Left colon (tissue), 2 donors: ENCODE data around the gene HAPLN3. TPM values are rescaled to one million over a fixed set of nuclear protein-coding genes. Genes with fewer than 3 reads are reported as not detected.

Source experiments
- ATAC-seq: fragments of 200-7000 bp; cut with Tn5 transposase; one replicate; pipeline ENCODE4 v1.9.1; 2020; ENCODE audit warnings: mild to moderate bottlenecking, moderate library complexity
- DNase-seq, 2 donors: peaks; one replicate each; pipeline ENCODE4 v3.0.0-alpha.2; 2020
- intact Hi-C, 2 donors: fragments of 100-400 bp; cut with DNase I in 1 of 2; cut with micrococcal nuclease in 1 of 2; formaldehyde crosslinking; loops; one replicate each; pipeline versions ENCODE4 v1.11.2 to v1.14.0; 2022; cut with DNase I, micrococcal nuclease
- total RNA-seq, 2 donors: library from RNA; stranded (reverse); fragmentation: NEBNext Ultra II Directional; extraction: Animal tissue kit (Norgen Biotek cat#: 25700); gene quantifications; one replicate each; pipeline ENCODE4 v1.2.1, GENCODE V29; 2021
- donor health status: DM: no; HTN: no; CAD: no.
- donor health status: DM: yes; HTN: yes; CAD: no.

The HAPLN3 gene
- total RNA-seq, 2 donors from 2014 or later, result 2.0 to 2.4 TPM

- intact Hi-C loops, result loop anchor here (10.0 kb wide), 2 partner anchors 104 to 274 kb away; no protein-coding TSS in a partner anchor
- DNase-seq (no peak), ATAC-seq (no peak)
Observed at GRCh38 chr15:88900982-88901418, 5.7 kb upstream of the HAPLN3 start.

DNA sequence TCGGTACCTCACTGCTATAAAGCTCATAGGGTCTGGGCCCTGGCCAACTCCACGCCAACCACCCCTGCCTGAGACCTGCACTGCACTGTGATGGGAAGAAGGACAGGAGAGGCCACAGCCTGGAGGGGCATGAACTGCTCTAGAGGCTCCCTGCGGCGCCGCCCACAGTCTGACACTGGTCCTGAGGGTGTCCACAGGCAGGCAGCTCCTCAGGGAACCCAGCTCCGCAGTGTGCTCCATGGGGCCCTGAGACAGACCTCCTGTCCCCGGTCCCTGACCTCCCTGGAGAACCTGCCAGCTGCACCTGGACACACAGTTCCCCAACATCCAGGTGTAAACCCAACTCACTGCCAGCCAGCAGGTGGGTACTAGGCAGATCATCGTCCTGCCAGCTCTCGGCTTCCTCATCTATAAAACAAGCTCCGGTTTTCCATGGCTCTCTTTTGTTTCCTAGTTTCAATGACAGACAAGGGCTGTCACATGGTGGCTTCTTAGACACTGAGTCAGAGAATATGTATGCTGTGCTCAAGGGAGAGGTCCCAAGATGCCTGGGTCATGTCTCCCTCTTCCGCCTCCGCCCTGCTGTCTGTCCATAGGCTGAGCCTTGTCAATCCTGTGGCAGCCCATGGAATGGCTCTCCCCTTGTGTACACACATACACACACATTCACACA, 5.1 kb upstream of the HAPLN3 start:
- ATAC-seq, result no peak
- intact Hi-C loops, result loop anchor here (10.0 kb wide), 2 partner anchors 104 to 274 kb away; no protein-coding TSS in a partner anchor
- no peak for DNase-seq

- intact Hi-C loops, result no loop called here
- no peak for ATAC-seq
Observed at GRCh38 chr15:88899251-88899650, 3.9 kb upstream of the HAPLN3 start.

DNA sequence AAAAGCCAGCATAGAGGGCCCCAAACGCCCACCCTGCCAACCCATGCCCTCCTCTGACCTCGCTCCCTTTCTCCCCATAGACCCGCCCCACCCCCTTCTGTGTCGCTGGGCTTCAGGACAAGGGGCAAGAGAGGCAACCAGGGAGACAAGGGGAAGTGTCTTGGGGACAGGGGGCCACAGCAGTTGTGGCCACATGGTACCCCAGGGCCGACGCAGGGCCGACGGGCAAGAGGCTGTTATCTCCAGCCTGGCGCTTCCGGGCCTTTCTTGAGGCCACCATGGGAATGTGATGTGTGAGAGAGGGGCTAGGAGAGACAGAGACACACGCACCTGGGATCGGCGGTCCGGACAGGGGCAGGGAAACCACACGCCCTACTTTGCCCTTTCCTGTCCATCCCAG, 3.4 kb upstream of the HAPLN3 start:
- no peak for DNase-seq
- ATAC-seq, result no peak
- intact Hi-C loops, result no loop called here

More at GRCh38 chr15:88899251-88899650, 3.9 kb upstream of the HAPLN3 start:
- DNase-seq, result no peak

DNA sequence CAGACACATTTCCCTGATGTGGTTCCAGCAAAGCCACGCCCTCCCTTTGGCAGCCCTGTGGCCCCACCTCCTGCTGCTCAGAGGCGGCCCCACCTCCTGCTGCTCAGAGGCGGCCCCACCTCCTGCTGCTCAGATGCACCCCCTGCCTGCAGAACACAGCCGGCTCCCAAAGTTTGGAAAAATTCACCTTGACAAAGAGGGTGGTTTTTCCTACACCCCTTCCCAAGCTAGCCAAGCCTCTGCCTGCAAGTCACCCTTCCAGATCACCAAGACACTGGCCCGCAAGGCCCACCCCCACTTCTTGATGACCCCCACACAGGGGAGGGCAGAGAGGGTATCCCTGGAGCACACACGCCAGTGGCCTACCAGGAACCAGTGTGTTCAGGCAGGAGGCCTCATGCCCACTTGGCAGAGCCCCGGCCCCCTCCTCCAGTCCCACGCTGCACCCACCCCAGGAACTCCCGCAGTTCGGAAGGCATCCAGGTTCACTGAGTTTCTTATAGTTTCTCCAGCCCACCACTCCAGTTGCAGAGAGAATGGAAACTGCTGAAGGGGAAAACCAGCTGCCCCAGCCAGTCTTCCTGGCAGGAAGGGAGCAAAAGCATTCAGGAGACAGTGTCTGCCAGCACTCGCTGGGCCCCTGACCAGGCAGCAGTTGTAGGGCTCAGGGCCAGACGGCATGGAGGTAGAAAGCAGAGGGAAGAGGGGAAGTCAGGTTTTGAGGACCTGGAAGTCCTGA, 2.3 kb upstream of the HAPLN3 start:
- ATAC-seq (peak; percentile 93), DNase-seq (peak; percentile 71 to 84)
- intact Hi-C loops, result no loop called here

DNA sequence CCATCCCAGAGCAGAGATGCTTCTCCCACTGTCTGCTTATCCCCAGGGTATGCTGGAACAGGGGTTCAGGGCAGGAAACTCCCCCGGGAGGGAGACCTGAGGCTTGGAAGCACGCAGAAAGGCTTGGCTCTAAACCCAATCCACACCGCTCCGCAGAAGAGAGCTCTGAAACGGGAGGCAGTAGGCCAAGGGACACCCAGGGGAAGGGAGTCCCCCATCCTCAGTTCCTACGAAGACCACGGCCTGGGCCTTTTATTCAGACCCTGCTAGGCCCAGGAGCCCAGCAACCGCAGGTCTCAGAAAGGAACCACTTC, 1.8 kb upstream of the HAPLN3 start:
- intact Hi-C loops, result no loop called here
- ATAC-seq (no peak), DNase-seq (no peak)

DNA sequence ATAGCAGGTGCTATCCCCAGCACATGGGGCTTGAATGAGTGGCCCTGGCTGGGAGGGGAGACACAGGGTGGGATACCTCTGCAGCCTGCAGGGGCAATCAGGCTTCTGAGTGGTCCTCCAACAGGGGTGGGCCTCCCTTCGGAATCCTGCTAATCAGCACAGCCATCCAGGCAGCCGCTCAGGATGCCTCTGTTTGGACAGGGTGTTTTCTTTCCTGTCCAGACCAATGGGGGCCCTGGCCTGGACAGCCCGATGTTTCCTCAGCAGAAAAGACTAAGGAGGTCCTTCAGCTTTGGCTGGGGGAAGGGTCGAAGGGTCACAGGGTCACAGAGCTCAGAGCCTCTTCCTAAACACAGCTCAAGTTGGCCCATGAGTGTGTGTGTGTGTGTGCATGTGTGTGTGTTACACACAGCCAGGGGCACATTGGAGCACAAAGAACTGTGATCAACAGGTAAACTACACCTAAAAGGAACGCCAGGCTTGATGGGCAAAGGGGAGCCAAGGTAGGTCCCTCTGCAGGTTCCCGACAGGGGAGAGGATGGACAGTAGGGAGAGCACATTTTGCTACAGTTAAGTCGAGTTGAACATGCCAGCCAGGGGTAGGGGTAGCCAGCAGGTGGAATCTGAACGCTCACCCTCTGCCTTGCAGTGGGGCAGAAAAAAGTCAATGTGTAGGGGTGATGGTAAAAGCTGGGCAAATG, 1.1 kb upstream of the HAPLN3 start:
- intact Hi-C loops, result no loop called here
- ATAC-seq, result no peak
- DNase-seq, result no peak

DNA sequence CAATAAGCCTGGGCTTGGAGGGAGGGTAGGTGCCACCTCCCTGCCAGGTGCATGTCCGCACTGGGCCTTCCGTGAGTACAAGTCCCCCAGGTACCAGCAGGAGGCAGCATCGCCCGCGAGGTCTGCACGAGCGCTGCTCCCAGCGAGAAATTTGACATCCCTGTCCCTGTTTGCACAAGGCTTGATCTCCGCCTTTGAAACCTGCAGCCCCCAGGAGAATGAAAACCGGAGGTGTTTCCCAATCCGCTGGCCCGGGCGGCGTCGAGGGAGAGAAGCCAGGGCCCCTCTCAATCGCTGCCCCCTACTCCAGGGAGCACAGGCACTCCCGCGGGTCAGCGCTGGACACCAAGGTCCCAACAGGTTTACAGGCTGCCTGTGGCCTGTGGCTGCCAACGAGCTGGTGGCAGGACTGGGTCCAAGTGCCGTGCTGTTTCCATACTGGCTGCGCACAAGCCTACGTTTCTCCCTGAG, 961 bp downstream of the HAPLN3 start:
- intact Hi-C loops, result no loop called here
- ATAC-seq, result peak; percentile 70
- DNase-seq, result peak in 1 of 2 donors; percentile 80

DNA sequence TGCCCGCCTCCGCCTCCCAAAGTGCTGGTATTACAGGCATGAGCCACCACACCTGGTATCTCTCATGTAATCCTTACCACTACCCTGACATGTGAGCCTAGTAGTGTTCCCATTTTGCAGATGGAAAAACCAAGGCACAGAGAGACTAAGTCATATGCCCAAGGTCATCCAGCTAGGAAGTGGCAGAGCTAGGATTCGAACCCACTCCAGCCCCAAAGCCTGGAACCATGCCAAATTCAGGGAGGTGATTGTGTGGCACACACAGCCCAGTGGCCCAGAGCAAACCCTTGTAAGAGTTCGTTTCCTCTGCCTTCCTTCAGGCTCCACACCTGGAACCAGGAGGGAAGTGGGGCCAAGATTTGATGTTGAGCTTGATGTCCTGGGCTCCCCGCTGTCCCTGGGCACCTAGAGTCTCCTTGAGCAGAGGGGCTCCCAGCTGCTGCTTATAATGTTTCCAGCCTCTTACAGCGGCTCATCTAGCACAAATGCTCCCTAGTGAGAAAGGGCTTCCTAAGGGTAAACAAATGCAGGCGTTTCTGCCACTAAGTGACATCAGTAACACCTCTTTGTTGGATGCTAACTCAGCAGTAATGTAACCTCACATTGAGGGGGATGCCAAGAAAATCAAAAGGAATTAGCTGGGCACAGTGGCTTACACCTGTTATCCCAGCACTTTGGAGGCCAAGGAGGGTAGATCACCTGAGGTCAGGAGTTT, 3.6 kb downstream of the HAPLN3 start:
- ATAC-seq (no peak), DNase-seq (no peak)
- intact Hi-C loops, result no loop called here

DNA sequence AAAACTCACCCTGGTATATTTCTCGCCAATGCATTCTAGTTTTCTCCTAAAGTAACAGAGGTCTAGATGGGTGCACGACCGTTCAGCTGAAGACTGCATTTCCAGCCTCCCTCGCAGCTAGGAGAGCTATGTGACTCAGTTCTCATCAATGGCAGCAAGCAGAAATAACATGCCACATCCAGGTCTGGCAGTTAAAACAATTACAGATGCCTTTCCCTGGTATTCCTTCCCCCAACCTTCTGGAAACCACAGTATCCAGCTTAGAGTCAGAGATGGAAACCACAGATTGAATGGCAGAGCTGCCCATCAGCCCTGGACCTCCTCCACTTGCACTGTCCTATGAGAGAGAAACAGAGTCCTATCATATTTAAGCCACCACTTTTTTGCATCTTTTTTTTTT, 4.8 kb downstream of the HAPLN3 start:
- no peak for ATAC-seq
- no peak for DNase-seq
- intact Hi-C loops, result no loop called here

DNA sequence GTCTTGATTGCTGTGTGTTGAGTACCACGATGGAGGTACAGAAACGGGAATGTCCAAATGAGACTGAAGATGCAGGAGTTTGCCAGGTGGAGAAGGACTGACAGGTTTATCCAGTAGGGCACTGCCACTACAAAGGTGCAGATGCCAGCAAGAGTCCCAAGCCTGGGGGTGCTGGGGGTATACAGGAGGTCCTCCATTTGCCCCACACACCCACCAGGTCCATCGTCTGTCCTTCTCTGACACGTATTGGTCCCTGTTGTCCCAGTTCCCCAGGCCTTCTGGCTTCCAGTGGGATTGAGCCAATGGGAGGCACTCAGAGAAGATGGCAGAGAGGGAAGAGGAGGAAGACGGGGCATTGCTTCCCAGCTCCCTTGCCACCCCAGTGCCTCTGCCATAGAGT, 6.6 kb downstream of the HAPLN3 start:
- ATAC-seq (no peak), DNase-seq (no peak)
- intact Hi-C loops, result no loop called here

GRCh38 chr15:88887068-88887580, 8.2 kb downstream of the HAPLN3 start:
- no peak for DNase-seq
- no peak for ATAC-seq
- intact Hi-C loops, result no loop called here

DNA sequence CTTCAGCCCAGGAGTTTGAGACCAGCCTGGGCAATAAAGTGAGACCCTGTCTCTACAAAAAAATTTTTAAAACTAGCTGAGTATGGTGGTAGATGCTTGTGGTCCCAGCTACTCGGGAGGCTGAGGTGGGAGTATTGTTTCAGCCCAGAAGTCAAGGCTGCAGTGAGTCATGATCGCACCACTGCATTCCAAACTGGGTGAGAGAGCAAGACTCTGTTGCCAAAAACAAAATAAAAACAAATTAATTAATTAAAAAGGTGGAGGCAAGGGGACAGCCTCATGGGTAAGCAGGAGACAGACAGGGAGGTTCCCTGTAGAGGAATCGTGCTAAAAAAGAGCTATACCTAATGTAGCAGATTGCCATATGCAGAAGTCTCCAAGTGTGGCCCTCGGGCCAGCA, 12.6 kb downstream of the HAPLN3 start:
- no peak for DNase-seq
- no peak for ATAC-seq
- intact Hi-C loops, result no loop called here

- DNase-seq (no peak), ATAC-seq (no peak)
- intact Hi-C loops, result no loop called here
Observed at GRCh38 chr15:88881775-88882174, 13.6 kb downstream of the HAPLN3 start.

DNA sequence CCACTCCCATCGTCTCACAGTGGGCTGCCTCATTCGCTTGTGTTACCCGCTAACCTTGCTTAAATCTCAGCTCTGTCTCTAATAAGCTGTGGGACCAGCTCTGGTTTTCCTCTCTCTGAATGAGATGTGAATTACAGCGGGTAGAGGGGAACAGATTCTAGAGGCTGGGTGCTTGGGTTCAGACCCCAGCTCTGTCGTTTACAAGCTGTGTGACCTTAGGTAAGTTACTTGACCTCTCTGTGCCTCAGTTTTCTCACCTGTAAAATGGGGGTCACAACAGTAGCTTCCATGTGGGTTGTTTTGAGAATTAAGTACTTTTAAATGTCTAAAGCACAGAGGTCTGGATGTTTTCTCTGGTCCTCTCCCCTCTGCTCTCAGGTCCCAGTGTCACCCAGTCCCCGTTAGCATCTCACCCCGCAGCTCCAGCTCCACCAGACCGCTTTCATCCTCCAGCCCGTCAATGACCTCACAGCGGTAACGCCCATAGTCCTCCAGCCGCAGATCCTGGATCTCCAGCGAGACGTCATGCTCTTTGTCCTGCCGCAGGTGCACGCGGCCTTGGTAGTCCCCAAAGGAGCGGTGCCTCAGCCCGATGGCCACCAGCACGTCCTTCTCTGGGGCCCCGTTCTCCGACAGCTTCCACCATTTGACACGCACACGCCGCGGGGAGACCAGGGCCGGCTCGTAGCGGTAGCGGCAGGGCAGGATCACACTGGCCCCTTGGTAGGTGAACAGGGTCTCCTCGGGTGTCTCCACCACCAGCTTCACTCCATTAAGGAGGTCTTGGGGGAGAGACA, 14.2 kb downstream of the HAPLN3 start:
- intact Hi-C loops, result no loop called here
- ATAC-seq (no peak), DNase-seq (no peak)

- DNase-seq (peak in 1 of 2 donors; percentile 44), ATAC-seq (peak; percentile 73)
- intact Hi-C loops, result no loop called here
Observed at GRCh38 chr15:88878720-88879184, 16.6 kb downstream of the HAPLN3 start.

- DNase-seq (no peak), ATAC-seq (no peak)
- intact Hi-C loops, result no loop called here
Observed at GRCh38 chr15:88877906-88878305, 17.4 kb downstream of the HAPLN3 start.

- intact Hi-C loops, result no loop called here
- ATAC-seq (no peak), DNase-seq (no peak)
Observed at GRCh38 chr15:88877415-88877814, 17.9 kb downstream of the HAPLN3 start.
